Vagina (tissue), 2 donors: ENCODE results near the gene FBXO42.

Experiments used
- CTCF ChIP-seq, 3 experiments: fragments of 450-650 bp in 2 of 3; fragments of 200-600 bp in 1 of 3; sonication (generic) in 1 of 3; IDR thresholded peaks; one replicate each; pipeline ENCODE4 v1.5.1; 2017 to 2019; ENCODE audit warnings: antibody characterized with exemption in 3 of 3, mild to moderate bottlenecking in 2 of 3, moderate library complexity in 2 of 3
- POLR2A ChIP-seq, 2 donors: fragments of 450-650 bp; IDR thresholded peaks; one replicate each; pipeline ENCODE4 v1.6.1; 2017; ENCODE audit warnings: antibody characterized with exemption in 2 of 2, mild to moderate bottlenecking in 2 of 2, moderate library complexity in 2 of 2
- POLR2AphosphoS5 ChIP-seq, 2 donors: sonication (generic); formaldehyde crosslinking; IDR thresholded peaks; one replicate each; pipeline ENCODE4 v1.9.0; 2017; ENCODE audit warnings: antibody characterized with exemption in 2 of 2, mild to moderate bottlenecking in 2 of 2, low read depth in 1 of 2; ENCODE audit not compliant: insufficient read depth in 1 of 2

DNA sequence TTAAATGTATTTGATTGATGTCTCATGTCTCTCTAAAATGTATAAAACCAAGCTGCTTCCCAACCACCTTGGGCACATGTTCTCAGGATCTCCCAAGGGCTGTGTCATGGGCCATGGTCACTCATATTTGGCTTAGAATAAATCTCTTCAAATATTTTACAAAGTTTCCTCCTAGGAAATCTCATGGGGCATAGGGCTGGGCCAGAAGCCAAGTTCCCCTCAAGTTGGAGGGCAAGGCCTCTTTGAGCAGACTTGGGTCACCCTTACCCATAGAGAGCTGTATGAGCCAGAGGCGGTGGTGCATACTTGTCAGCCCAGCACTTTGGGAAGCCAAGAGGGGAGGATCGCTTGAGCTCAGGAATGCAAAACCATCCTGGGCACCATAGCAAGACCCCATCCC is 2.3 kb upstream of the FBXO42 start:
- TF ChIP-seq CTCF (IDR thresholded peaks at IDR 0.05) (no peak), POLR2AphosphoS5 (IDR thresholded peaks at IDR 0.05; ENCODE audit: insufficient read depth in 1 of 2, low read depth in 1 of 2) (no peak), POLR2A (IDR thresholded peaks at IDR 0.05) (no peak)
